Colonic mucosa (tissue), 4 donors: ENCODE measurements around the gene SLC22A7. TPM values are rescaled to one million over a fixed set of nuclear protein-coding genes. Genes with fewer than 3 reads are reported as not detected.

Experiments used
- DNase-seq: peaks from one replicate; pipeline ENCODE4 v3.0.0-alpha.2; 2020
- H3K27ac ChIP-seq: fragments of 200-600 bp; one replicate; pipeline ENCODE4 v1.8.0; 2021
- H3K27me3 ChIP-seq: fragments of 200-600 bp; one replicate; pipeline ENCODE4 v1.8.0; 2021
- H3K36me3 ChIP-seq: fragments of 200-600 bp; one replicate; pipeline ENCODE4 v1.8.0; 2021
- H3K4me1 ChIP-seq: fragments of 200-600 bp; one replicate; pipeline ENCODE4 v1.8.0; 2021; ENCODE audit warnings: mild to moderate bottlenecking
- H3K4me3 ChIP-seq: fragments of 200-600 bp; one replicate; pipeline ENCODE4 v1.8.0; 2021
- H3K9ac ChIP-seq, 2 donors: one replicate each; pipeline ENCODE4 v1.7.0; 2013; ENCODE audit warnings: control low read depth in 2 of 2, low read depth in 2 of 2, low read length in 2 of 2
- H3K9me3 ChIP-seq: fragments of 200-600 bp; one replicate; pipeline ENCODE4 v1.8.0; 2021
- CTCF ChIP-seq: fragments of 200-600 bp; IDR thresholded peaks from one replicate; pipeline ENCODE4 v1.8.0; 2022; ENCODE audit warnings: antibody characterized with exemption, mild to moderate bottlenecking
- intact Hi-C: fragments of 100-400 bp; cut with DNase I; formaldehyde crosslinking; loops from one replicate; pipeline ENCODE4 v1.14.1; 2022
- total RNA-seq, 2 donors: library from RNA; stranded (reverse); fragmentation: NEBNext Ultra II Directional in 1 of 2; extraction: Animal tissue kit (Norgen Biotek cat#: 25700) in 1 of 2; gene quantifications; one replicate each; pipeline ENCODE4 v1.2.1, GENCODE V29; 2021
- donor health status: healthy.
- donor health status: DM: no; HTN: no; CAD: no.
- donor health status: DM: no; HTN: no; CAD: no.

Gene SLC22A7
- total RNA-seq, 2 donors from 2014 or later, result not detected

- H3K36me3 ChIP-seq, result no peaks in the 10 kb centered on the region
- no peak overlapping the region for H3K27ac ChIP-seq
- TF ChIP-seq CTCF, result no peak
- intact Hi-C loops, result no loop called here
- no peak for DNase-seq
- H3K4me3 ChIP-seq, result no peak overlapping the region
- H3K4me1 ChIP-seq, result no peaks in the 10 kb centered on the region
- no peaks in the 10 kb centered on the region for H3K27me3 ChIP-seq
- H3K9me3 ChIP-seq, result no peaks in the 10 kb centered on the region
- H3K9ac ChIP-seq, result no peak overlapping the region
Observed at GRCh38 chr6:43313813-43314212, 15.8 kb downstream of the SLC22A7 start.

GRCh38 chr6:43318011-43318410 lies 20.0 kb downstream of the SLC22A7 start:
- H3K9me3 ChIP-seq, result no peaks in the 10 kb centered on the region
- no peak for DNase-seq
- TF ChIP-seq CTCF, result no peak
- no peaks in the 10 kb centered on the region for H3K27me3 ChIP-seq
- no peaks in the 10 kb centered on the region for H3K4me1 ChIP-seq
- intact Hi-C loops, result no loop called here
- H3K4me3 ChIP-seq, result no peak overlapping the region
- no peak overlapping the region for H3K9ac ChIP-seq
- no peak overlapping the region for H3K27ac ChIP-seq
- H3K36me3 ChIP-seq, result no peaks in the 10 kb centered on the region

- Histone ChIP-seq H3K27ac (no peak overlapping the region), H3K27me3 (no peaks in the 10 kb centered on the region), H3K4me1 (no peaks in the 10 kb centered on the region), H3K9me3 (no peaks in the 10 kb centered on the region), H3K4me3 (no peak overlapping the region), H3K9ac (no peak overlapping the region), H3K36me3 (no peaks in the 10 kb centered on the region)
- no peak for DNase-seq
- TF ChIP-seq CTCF, result no peak
- intact Hi-C loops, result no loop called here
Observed at GRCh38 chr6:43325876-43326275, 27.8 kb downstream of the SLC22A7 start.

- Histone ChIP-seq H3K9ac (no peak overlapping the region), H3K36me3 (no peaks in the 10 kb centered on the region), H3K9me3 (no peaks in the 10 kb centered on the region), H3K27me3 (no peaks in the 10 kb centered on the region), H3K4me3 (no peak overlapping the region), H3K4me1 (no peaks in the 10 kb centered on the region), H3K27ac (no peak overlapping the region)
- DNase-seq, result no peak
- no peak for TF ChIP-seq CTCF
- intact Hi-C loops, result no loop called here
Observed at GRCh38 chr6:43328528-43328927, 30.5 kb downstream of the SLC22A7 start.

- TF ChIP-seq CTCF, result no peak
- intact Hi-C loops, result no loop called here
- DNase-seq, result no peak
- no peak overlapping the region for H3K4me3 ChIP-seq
- H3K27ac ChIP-seq, result no peak overlapping the region
- no peaks in the 10 kb centered on the region for H3K27me3 ChIP-seq
- H3K9me3 ChIP-seq, result no peaks in the 10 kb centered on the region
- no peaks in the 10 kb centered on the region for H3K36me3 ChIP-seq
- H3K4me1 ChIP-seq, result no peaks in the 10 kb centered on the region
- H3K9ac ChIP-seq, result no peak overlapping the region
Observed at GRCh38 chr6:43331470-43331869, 33.4 kb downstream of the SLC22A7 start.

- DNase-seq, result no peak
- Histone ChIP-seq H3K36me3 (no peaks in the 10 kb centered on the region), H3K9ac (no peak overlapping the region), H3K4me3 (no peak overlapping the region), H3K9me3 (no peaks in the 10 kb centered on the region), H3K4me1 (no peaks in the 10 kb centered on the region), H3K27me3 (no peaks in the 10 kb centered on the region), H3K27ac (no peak overlapping the region)
- intact Hi-C loops, result no loop called here
- no peak for TF ChIP-seq CTCF
Observed at GRCh38 chr6:43331891-43332290, 33.8 kb downstream of the SLC22A7 start.
